ENCODE results near the gene STXBP6. TPM values are rescaled to one million over a fixed set of nuclear protein-coding genes. Genes with fewer than 3 reads are reported as not detected.

STXBP6 gene
- total and polyA plus RNA-seq, 10 of the 15 experiments (the other 5 are each of a cell fraction or from before 2014, with no cell fraction given): 1.2 to 47.3 (median 1.9) TPM

DNA sequence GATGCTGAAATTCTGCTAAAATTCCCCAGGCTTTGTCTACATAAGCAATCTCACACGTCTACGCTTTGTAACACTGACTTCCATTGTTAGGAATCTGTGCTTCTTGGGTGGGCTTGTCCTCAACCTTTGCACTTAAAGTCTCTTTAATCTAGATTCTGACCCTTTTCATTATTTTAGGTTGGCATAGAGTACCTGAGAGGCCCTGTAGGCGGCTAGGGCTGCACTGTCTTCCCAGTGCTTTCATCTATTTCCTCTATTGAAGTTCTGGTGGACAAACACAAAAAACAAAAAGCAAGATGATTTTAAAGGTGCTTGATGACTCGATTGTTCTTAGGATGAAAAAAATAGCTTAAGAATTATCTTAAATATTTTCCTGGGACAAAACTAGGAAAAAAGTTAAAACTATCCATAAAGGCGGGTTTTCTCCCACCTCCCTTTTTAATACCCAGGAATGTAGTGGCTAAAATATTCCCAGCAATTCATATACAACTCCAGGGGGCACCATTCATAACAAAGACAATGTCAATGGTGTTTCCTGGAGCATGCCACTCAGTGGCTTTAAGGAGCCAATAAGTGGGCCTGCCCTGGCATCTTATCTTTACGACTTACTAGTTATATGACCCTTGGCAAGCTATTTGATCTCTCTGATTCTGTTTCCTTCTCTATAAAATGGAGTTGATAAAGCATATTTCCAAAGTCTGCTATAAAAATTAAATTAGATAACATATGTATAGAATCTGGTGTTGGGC lies 197.5 kb downstream of the STXBP6 start:
- H3K9me3 ChIP-seq (replicated peaks; ENCODE audit: control insufficient read depth, insufficient read depth, low read length): no peaks in the 10 kb centered on the region
- 20% methylated on average over 6 of the region's 6 CpGs for WGBS (ENCODE audit: insufficient coverage, insufficient replicate concordance, low lambda C conversion rate, missing lambda C conversion rate)
- H2AFZ ChIP-seq (ENCODE audit: control insufficient read depth, low read depth, low read length): no peak overlapping the region
- no peak overlapping the region for H3K4me3 ChIP-seq
- no peak for TF ChIP-seq USF2 (IDR thresholded peaks at IDR 0.05; ENCODE audit: borderline replicate concordance, low read depth, low read length)
- TF ChIP-seq, protein P1, sequence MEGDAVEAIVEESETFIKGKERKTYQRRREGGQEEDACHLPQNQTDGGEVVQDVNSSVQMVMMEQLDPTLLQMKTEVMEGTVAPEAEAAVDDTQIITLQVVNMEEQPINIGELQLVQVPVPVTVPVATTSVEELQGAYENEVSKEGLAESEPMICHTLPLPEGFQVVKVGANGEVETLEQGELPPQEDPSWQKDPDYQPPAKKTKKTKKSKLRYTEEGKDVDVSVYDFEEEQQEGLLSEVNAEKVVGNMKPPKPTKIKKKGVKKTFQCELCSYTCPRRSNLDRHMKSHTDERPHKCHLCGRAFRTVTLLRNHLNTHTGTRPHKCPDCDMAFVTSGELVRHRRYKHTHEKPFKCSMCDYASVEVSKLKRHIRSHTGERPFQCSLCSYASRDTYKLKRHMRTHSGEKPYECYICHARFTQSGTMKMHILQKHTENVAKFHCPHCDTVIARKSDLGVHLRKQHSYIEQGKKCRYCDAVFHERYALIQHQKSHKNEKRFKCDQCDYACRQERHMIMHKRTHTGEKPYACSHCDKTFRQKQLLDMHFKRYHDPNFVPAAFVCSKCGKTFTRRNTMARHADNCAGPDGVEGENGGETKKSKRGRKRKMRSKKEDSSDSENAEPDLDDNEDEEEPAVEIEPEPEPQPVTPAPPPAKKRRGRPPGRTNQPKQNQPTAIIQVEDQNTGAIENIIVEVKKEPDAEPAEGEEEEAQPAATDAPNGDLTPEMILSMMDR (IDR thresholded peaks at IDR 0.05 in 2 of 3, conservative IDR thresholded peaks at IDR 0.05 in 1 of 3; ENCODE audit: control insufficient read depth in 2 of 3, extremely low read depth in 1 of 3, insufficient read depth in 1 of 3, low read depth in 3 of 3, low read length in 3 of 3): 0 out of 6 replicates have a peak, but pooled peaks of 1 of the 3 experiments have one; percentile 5
- FAIRE-seq (no peak), DNase-seq (ENCODE audit: low read depth, low spot score) (no peak), ATAC-seq (no peak)
- H3K36me3 ChIP-seq (ENCODE audit: control insufficient read depth in 2 of 2, insufficient read depth in 2 of 2, low read length in 1 of 2): peaks cover 0 to 2% of the 10 kb centered on the region in 2 experiments; a peak in 1 of 4 replicates
- no peaks in the 10 kb centered on the region for H3K27me3 ChIP-seq (replicated peaks in 1 of 2; ENCODE audit: control insufficient read depth in 2 of 2, insufficient read depth in 2 of 2, low read length in 1 of 2)
- in situ Hi-C loops (cut with MboI): no loop called here
- CTCF ChIA-PET: interaction anchor here (1.4 kb wide), 1 partner anchor 9 kb away, joined by 5 read pairs; no protein-coding TSS in a partner anchor
- RAD21 ChIA-PET (ENCODE audit: unreplicated experiment): no interaction called here
- no peak overlapping the region for H3K4me2 ChIP-seq (ENCODE audit: control insufficient read depth, insufficient read depth)
- no peak overlapping the region for H3K27ac ChIP-seq (ENCODE audit: control insufficient read depth, insufficient read depth)
- no peaks in the 10 kb centered on the region for H3K4me1 ChIP-seq (ENCODE audit: control insufficient read depth, insufficient read depth, low read length)
- no peaks in the 10 kb centered on the region for H4K20me1 ChIP-seq (ENCODE audit: control insufficient read depth, insufficient read depth)
- SMC1A ChIA-PET (ENCODE audit: uncharacterized antibody, unreplicated experiment): interaction anchor here (1.0 to 6.3 kb wide), 7 partner anchors 8 to 127 kb away, joined by 3 to 24 read pairs (median 7); no protein-coding TSS in a partner anchor
- no peaks in the 10 kb centered on the region for H3K79me2 ChIP-seq (ENCODE audit: control insufficient read depth, insufficient read depth, low read length)
- no TSS peak for BruUV-seq (replicated peaks)
- POLR2A ChIA-PET: interaction anchor here (1.5 kb wide), 1 partner anchor 43 kb away, joined by 3 read pairs; no protein-coding TSS in a partner anchor
- no peak overlapping the region for H3K9ac ChIP-seq (ENCODE audit: control insufficient read depth, insufficient read depth, low read length)
- intact Hi-C loops (cut with micrococcal nuclease; ENCODE audit: unreplicated experiment): no loop called here
